Prostate gland (tissue), 2 donors: ENCODE results near the gene GP9. TPM values are rescaled to one million over a fixed set of nuclear protein-coding genes. Genes with fewer than 3 reads are reported as not detected.

Source experiments
- DNase-seq: peaks from one replicate; pipeline ENCODE4 v3.0.0-alpha.2; 2019; ENCODE audit warnings: low spot score
- H3K27ac ChIP-seq, 2 donors: fragments of 200-600 bp; sonication (generic); 2 replicates each; pipeline ENCODE4 v1.5.1; 2017 to 2019
- H3K27me3 ChIP-seq: fragments of 200-600 bp; sonication (generic); replicated peaks from 2 replicates; pipeline ENCODE4 v1.5.1; 2019; ENCODE audit not compliant: insufficient read depth
- H3K36me3 ChIP-seq, 2 donors: fragments of 200-600 bp; sonication (generic); 1 replicate in 1 of 2; 2 replicates in 1 of 2; pipeline versions ENCODE4 v1.5.1 to v1.8.1; 2017 to 2019
- H3K4me1 ChIP-seq: fragments of 200-600 bp; sonication (generic); replicated peaks from 2 replicates; pipeline ENCODE4 v1.5.1; 2019
- H3K4me3 ChIP-seq, 2 donors: fragments of 200-600 bp; sonication (generic); 2 replicates each; pipeline ENCODE4 v1.5.1; 2017 to 2019
- H3K9me3 ChIP-seq: fragments of 200-600 bp; sonication (generic); 2 replicates; pipeline ENCODE4 v1.5.1; 2017
- POLR2A ChIP-seq: fragments of 450-650 bp; IDR thresholded peaks from one replicate; pipeline ENCODE4 v1.6.1; 2016; ENCODE audit warnings: antibody characterized with exemption, mild to moderate bottlenecking
- POLR2AphosphoS5 ChIP-seq: sonication (generic); formaldehyde crosslinking; IDR thresholded peaks from one replicate; pipeline ENCODE4 v1.6.1; 2017; ENCODE audit warnings: antibody characterized with exemption
- WGBS: methylation state at CpG from one replicate; pipeline ENCODE4 v1.1.5; 2018; 5-methylcytosine and 5-hydroxymethylcytosine counted together
- intact Hi-C: fragments of 100-400 bp; cut with DNase I; formaldehyde crosslinking; loops from one replicate; pipeline ENCODE4 v1.14.2; 2022
- total RNA-seq, 2 donors: library from RNA; depleted of rRNA; stranded (reverse); fragments of >200 nt; gene quantifications; one replicate each; pipeline ENCODE4 v1.1.0, GENCODE V29; 2016
- TF ChIP-seq, protein P1 (sequence below), 4 experiments: fragments of 200-600 bp in 2 of 4; fragments of 450-650 bp in 2 of 4; sonication (generic) in 2 of 4; IDR thresholded peaks; 1 replicate in 3 of 4; 2 replicates in 1 of 4; pipeline ENCODE4 v1.5.1; 2016 to 2019; ENCODE audit warnings: antibody characterized with exemption in 4 of 4, mild to moderate bottlenecking in 2 of 4, moderate library complexity in 2 of 4

Gene GP9
- total RNA-seq, 2 donors from 2014 or later: not detected

DNA sequence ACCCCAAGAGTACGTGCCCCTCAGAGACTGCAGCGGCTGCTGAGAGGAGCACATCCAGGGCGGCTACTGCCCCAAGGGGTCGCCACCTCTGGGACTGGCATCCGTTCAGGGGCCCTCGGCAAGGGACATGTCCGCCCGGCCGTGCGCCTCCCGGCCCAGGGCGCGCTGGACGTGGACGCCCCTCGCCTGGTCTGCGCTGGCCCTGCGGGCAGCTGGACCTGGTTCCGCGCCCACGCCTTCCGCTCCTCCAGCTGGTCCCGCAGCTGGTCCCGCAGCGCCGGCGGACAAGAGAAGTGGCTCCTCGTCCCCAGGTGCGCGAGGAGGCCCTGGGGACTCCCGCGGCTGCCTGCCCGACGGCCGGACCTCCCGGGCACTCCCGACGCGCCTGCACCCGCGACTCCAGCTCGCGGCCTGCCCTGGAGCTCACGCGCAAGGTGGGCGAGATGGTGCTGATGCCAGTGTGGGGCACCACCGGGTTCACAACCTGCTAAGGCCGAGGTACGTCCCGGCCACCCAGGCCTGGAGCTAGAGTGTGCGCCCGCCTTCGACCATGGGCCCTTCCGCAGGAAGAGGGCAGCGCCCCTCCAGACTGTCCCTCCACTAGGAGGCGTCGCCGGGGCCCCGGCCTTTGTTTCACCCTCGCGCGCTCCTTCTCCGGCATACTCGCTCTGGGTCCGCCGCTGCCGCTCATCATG, 14.4 kb upstream of the GP9 start:
- Histone ChIP-seq H3K4me1 (no peaks in the 10 kb centered on the region), H3K27ac (no peak overlapping the region), H3K36me3 (no peaks in the 10 kb centered on the region), H3K27me3 (no peaks in the 10 kb centered on the region), H3K9me3 (no peaks in the 10 kb centered on the region), H3K4me3 (peak overlapping the region in 1 of 2 donors; percentile 15)
- no peak for DNase-seq
- WGBS: 23% methylated on average over 54 of the region's 67 CpGs
- intact Hi-C loops: no loop called here
- TF ChIP-seq POLR2AphosphoS5 (no peak), POLR2A (no peak)
- TF ChIP-seq, protein P1, sequence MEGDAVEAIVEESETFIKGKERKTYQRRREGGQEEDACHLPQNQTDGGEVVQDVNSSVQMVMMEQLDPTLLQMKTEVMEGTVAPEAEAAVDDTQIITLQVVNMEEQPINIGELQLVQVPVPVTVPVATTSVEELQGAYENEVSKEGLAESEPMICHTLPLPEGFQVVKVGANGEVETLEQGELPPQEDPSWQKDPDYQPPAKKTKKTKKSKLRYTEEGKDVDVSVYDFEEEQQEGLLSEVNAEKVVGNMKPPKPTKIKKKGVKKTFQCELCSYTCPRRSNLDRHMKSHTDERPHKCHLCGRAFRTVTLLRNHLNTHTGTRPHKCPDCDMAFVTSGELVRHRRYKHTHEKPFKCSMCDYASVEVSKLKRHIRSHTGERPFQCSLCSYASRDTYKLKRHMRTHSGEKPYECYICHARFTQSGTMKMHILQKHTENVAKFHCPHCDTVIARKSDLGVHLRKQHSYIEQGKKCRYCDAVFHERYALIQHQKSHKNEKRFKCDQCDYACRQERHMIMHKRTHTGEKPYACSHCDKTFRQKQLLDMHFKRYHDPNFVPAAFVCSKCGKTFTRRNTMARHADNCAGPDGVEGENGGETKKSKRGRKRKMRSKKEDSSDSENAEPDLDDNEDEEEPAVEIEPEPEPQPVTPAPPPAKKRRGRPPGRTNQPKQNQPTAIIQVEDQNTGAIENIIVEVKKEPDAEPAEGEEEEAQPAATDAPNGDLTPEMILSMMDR (IDR thresholded peaks at IDR 0.05): no peak

- H3K36me3 ChIP-seq: no peaks in the 10 kb centered on the region
- H3K4me1 ChIP-seq: no peaks in the 10 kb centered on the region
- H3K9me3 ChIP-seq: no peaks in the 10 kb centered on the region
- DNase-seq: no peak
- no peaks in the 10 kb centered on the region for H3K27me3 ChIP-seq
- H3K4me3 ChIP-seq: no peak overlapping the region
- intact Hi-C loops: no loop called here
- TF ChIP-seq, protein P1 (IDR thresholded peaks at IDR 0.05): no peak
- TF ChIP-seq POLR2A (no peak), POLR2AphosphoS5 (no peak)
- 75% methylated on average over 41 of the region's 46 CpGs for WGBS
- no peak overlapping the region for H3K27ac ChIP-seq
These were observed 13.6 kb upstream of the GP9 start for GRCh38 chr3:129046732-129047552.

DNA sequence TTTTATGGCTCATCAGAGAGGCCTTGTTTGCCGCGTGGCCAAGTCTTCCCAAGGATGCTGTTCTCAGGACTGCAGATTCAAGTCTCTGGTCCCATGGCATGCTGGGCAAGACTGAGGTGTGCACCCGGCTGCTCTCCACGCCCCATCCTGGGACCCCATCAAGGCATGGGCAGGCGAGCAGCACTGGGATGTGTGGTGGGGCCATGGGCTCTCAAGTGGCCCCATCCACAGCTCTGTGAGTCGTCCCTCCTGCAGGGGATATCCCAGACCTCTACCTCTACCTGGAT, 13.1 kb upstream of the GP9 start:
- no peak overlapping the region for H3K27ac ChIP-seq
- H3K9me3 ChIP-seq: no peaks in the 10 kb centered on the region
- WGBS: 97% methylated on average over 6 of the region's 6 CpGs
- H3K27me3 ChIP-seq: no peaks in the 10 kb centered on the region
- intact Hi-C loops: no loop called here
- no peaks in the 10 kb centered on the region for H3K36me3 ChIP-seq
- no peak overlapping the region for H3K4me3 ChIP-seq
- TF ChIP-seq POLR2AphosphoS5: no peak
- DNase-seq: no peak
- peaks cover 4% of the 10 kb centered on the region for H3K4me1 ChIP-seq

DNA sequence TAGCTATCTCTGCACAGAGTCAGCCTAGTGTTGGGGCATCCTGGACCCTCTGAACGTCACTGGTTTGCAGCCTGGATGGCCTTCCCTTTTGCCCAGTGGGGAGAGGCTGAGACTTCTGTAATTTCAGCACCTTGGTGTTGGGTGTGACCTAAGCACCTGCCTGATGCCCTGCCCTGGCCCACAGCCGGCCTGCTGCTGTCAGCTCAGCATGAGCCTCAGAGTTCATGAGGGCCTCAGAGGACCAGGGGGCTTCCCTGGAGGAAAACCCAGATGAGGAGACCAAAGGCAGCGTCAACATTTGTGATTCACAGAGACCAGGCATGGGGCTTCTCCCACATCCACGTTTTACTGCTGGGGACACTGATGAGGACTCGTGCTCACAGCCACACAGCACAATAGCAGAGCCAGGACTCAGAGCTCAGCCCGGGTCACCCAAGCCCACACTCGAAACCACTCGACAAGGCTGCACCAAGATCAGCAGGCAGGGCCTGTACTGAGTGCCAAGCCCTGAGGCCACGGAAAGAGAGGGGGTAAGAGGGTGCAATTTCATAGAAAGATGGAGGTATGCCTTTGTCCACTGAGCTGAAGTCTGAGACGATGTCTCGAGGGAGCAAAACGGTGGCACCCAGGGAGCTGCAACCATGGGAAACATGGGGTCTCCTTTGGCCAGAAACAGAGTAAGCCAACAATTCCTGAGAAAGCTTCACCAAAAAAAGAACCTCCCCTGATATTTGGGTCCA, 9.9 kb upstream of the GP9 start:
- no peak for TF ChIP-seq POLR2AphosphoS5
- TF ChIP-seq, protein P1 (IDR thresholded peaks at IDR 0.05): no peak
- no peak for TF ChIP-seq POLR2A
- intact Hi-C loops: loop anchor here (10.0 kb wide), 1 partner anchor 76 kb away; no protein-coding TSS in a partner anchor
- no peak for DNase-seq
- no peaks in the 10 kb centered on the region for H3K9me3 ChIP-seq
- H3K27ac ChIP-seq: no peak overlapping the region
- H3K4me1 ChIP-seq: peaks cover 7% of the 10 kb centered on the region
- 89% methylated on average over 12 of the region's 12 CpGs for WGBS
- H3K27me3 ChIP-seq: no peaks in the 10 kb centered on the region
- H3K4me3 ChIP-seq: no peak overlapping the region
- no peaks in the 10 kb centered on the region for H3K36me3 ChIP-seq

DNA sequence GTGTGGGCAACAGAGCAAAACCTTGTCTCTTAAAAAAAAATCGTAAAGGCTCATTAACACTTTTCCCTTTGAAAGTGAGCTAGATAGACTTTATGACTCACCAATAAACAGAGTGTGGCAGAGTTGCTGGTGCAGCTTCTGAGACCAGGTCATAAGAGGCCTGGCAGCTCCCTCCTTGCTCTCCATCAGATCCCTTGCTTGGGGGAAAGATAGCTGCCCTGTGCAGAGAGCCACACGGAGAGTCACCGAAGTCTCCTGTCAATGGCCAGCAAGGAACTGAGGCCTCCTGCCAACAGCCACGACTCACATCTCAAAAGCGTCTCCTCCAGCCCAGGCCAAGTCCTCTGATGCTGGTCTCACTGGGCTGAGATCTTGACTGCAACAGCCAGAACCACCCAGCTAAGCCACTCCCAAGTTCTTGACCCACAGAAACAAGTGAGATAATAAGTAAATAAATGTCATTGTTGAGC, 8.7 kb upstream of the GP9 start:
- H3K36me3 ChIP-seq: no peaks in the 10 kb centered on the region
- intact Hi-C loops: loop anchor here (2.0 to 10.0 kb wide), 2 partner anchors 77 to 193 kb away; no protein-coding TSS in a partner anchor

More for the DNA sequence above, 8.7 kb upstream of the GP9 start:
- Histone ChIP-seq H3K27ac (peak overlapping the region in 1 of 2 donors; percentile 62), H3K9me3 (no peaks in the 10 kb centered on the region), H3K27me3 (no peaks in the 10 kb centered on the region), H3K4me3 (no peak overlapping the region), H3K4me1 (peaks cover 7% of the 10 kb centered on the region)
- no peak for TF ChIP-seq POLR2AphosphoS5
- TF ChIP-seq, protein P1 (IDR thresholded peaks at IDR 0.05): no peak
- no peak for TF ChIP-seq POLR2A
- WGBS: 36% methylated on average over 5 of the region's 5 CpGs
- DNase-seq: no peak
